T47D (cell line): ENCODE results near the gene NEUROD4.

Experiments used
- DNase-seq, 2 experiments: peaks; one replicate each; pipeline versions ENCODE4 v3.0.0 to v3.0.0-alpha.2; 2011 to 2012; ENCODE audit warnings: low read depth in 1 of 2, low spot score in 1 of 2
- JUND ChIP-seq: IDR thresholded peaks from 2 replicates; pipeline ENCODE4 v1.6.1; 2012; ENCODE audit warnings: low read depth
- in situ Hi-C: cut with HindIII; loops from 2 replicates; pipeline ENCODE4 v1.10.0; 2016; ENCODE audit warnings: low sequenced_read_pairs, low pct_unique_long_range_greater_than_20kb

NEUROD4 gene

DNA sequence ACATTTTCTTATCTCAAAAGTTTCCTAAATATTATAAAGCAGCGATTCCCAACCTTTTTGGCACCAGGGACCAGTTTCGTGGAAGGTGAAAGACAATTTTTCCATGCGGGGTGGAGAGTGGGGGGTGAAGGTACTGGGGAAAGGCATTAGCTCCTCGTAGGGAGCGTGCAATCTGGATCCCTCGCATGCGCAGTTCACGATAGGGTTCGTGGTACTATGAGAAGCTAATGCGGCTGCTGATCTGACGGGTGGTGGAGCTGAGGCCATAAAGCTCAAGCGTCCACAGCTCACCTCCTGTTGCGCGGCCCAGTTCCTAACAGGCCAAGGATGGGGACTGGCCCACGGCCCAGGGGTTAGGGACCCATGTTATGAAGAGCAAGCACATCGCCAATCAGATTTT lies 29.9 kb downstream of the NEUROD4 start:
- no peak for TF ChIP-seq JUND
- in situ Hi-C loops, result no loop called here
- no peak for DNase-seq

- in situ Hi-C loops, result no loop called here
Observed at GRCh38 chr12:55051197-55051947, 31.6 kb downstream of the NEUROD4 start.

DNA sequence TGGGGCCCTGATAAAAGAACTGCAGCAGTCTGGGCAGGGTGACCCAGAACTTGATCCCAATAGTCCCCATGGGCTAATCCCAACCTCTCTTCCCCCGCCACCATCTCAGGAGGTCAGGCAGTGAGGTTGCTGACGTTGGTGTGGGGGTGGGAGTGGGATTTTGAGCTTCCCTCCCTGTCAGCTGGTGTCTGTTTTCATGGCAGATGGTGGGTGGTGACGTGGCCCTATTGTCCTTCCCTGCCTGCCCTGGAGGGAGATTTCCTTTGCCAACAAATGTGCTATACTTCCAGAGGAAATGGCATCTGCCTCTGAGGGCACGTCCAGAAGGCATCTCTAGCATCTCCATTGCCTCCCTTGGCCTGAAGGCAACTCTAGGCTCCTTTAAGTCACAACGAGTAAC lies 37.7 kb downstream of the NEUROD4 start:
- TF ChIP-seq JUND, result no peak
- no peak for DNase-seq
- in situ Hi-C loops, result no loop called here

More at GRCh38 chr12:55051197-55051947, 31.6 kb downstream of the NEUROD4 start:
- TF ChIP-seq JUND, result no peak
- no peak for DNase-seq

GRCh38 chr12:55058082-55058481 lies 38.3 kb downstream of the NEUROD4 start:
- no peak for TF ChIP-seq JUND
- in situ Hi-C loops, result no loop called here
- no peak for DNase-seq

DNA sequence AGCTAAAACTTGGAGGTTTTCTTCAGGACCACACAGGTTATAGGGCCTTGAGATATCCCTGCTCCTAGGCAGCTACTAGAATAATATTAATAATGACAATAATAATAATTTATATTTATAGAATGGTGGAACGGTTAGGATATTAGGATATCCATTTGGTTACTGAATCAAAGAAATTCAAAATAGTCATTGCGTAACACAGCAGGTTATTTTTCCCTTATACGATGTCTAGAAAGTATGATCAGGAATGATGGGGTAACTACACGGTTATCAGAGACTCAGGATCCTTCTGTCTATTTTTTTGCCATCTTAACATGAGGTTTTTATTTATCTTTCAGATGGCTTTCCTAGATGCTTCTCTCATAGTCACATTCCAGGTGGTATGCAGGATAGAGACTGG lies 39.0 kb downstream of the NEUROD4 start:
- in situ Hi-C loops, result no loop called here
- no peak for DNase-seq
- TF ChIP-seq JUND, result no peak

DNA sequence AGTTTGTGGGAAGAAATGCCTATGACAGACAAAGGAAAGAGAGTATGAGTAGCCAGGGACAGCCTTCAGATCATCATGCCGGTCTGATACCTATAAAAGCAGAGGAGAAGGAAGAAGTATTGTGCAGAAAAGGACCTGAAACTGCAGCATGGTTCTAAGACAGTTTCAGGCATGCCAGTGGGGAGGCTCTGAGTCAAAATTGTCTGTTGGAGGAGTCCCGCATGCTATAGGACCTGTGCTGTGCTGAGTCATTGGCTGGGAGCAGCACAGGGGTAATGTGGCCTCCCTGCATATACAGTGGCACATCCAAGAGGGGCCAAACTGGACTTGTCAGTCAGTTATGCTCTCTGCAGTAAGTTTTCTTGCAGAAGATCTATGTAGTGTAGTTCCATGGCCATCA lies 40.7 kb downstream of the NEUROD4 start:
- DNase-seq, result no peak
- TF ChIP-seq JUND, result no peak
- in situ Hi-C loops, result no loop called here

- no peak for DNase-seq
- in situ Hi-C loops, result no loop called here
- TF ChIP-seq JUND, result no peak
Observed at GRCh38 chr12:55061024-55061423, 41.2 kb downstream of the NEUROD4 start.

DNA sequence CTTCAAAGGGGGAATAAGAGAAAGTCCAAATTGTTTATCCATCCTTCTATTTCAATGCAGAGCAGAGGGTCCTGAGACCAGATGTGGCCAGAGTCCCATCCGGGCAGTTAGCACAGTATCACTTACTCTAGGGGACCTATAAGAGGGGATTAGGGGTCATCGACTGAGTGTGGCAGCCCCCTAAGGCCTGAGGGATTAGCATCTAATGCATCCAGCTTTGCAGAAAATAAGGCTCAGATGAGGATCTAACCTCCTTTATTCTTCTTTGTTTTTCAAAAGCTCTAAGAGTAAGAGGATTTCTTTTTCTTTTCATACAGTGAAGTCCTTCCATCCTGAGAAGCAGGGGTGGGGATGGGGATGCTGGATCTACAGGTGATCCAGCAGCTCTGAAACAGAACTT lies 43.5 kb downstream of the NEUROD4 start:
- no peak for TF ChIP-seq JUND
- in situ Hi-C loops, result no loop called here
- no peak for DNase-seq

- no peak for TF ChIP-seq JUND
- no peak for DNase-seq
- in situ Hi-C loops, result no loop called here
Observed at GRCh38 chr12:55065535-55065934, 45.8 kb downstream of the NEUROD4 start.

GRCh38 chr12:55067701-55068100 lies 47.9 kb downstream of the NEUROD4 start:
- TF ChIP-seq JUND, result no peak
- DNase-seq, result no peak
- in situ Hi-C loops, result no loop called here

DNA sequence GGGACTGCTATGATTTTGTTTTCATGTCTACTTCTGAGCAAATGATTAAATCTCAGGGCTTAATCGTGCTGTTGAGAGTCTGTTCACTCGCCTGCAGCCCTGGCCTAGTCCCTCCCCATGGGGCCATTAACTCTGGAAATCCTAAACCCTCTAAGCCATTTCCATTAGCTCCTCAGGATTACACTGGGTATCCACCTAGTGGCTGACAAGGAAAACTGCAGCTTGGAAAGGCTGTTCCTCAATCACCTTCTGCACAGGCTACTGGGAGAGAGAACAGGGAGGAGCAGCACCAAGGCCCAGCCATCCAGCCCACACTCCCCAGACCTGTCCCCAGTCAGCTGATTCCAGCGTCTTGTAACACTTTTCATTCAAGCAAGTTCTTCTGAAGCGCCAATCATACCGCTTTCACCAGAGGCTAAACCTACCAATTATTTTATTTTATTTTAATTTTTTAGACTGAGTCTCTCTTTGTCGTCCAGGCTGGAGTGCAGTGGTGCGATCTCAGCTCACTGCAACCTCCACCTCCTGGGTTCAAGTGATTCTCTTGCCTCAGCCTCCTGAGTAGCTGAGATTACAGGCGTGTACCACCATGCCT lies 48.7 kb downstream of the NEUROD4 start:
- DNase-seq, result peak; percentile 53 to 80
- in situ Hi-C loops, result no loop called here
- no peak for TF ChIP-seq JUND

GRCh38 chr12:55072083-55072482 lies 52.3 kb downstream of the NEUROD4 start:
- no peak for TF ChIP-seq JUND
- peak in 1 of 2 experiments; percentile 80 for DNase-seq
- in situ Hi-C loops, result no loop called here
